HG03571 (cell line): ENCODE data around the gene TTC33.
A peak's percentile ranks its signal among the peaks of the same experiment; 100 is the strongest.
"Not testable (repeated sequence)": the region's sequence is repeated elsewhere in the genome, so short reads cannot be mapped to it uniquely, and the experiment has no call there.

Source experiments
- ATAC-seq: cut with Tn5 transposase; IDR thresholded peaks from one replicate; pipeline ENCODE4 v1.9.1; 2021; ENCODE audit not compliant: unreplicated experiment

Gene TTC33

DNA sequence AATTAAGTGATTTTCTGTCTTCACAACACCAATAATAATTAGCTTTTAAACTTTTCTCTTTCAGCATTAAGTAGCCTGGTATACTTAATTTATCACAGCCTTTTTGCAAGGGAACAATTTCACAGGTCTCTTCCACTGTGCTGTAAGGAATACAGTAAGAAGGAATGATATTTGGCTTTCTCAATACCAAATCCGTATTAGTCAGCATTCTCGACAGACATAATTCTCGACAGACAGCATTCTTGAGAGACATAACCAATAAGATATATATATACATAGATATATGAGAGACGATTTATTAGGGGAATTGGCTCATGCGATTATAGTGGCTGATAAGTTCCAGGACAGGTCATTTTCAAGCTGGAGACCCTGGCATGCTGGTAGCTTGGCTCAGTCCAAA lies 24.4 kb upstream of the TTC33 start:
- no peak for ATAC-seq

DNA sequence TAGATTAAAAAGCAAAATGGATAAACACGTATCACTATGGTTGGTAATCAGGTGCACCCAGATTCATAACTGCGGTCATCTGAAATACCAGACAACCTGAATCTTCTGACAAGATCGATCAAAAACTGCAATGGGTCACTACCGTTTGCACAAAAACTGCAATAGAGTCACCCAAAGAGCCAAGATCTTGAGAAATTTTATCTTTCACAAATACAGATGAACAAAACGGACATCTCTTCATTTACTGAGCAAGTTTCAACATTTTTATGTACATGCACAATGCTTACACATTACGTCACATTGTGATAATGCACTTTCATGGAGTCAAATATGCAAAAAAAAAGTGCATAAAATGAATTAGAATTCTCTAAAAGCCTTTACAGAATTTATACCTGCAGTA lies 23.8 kb upstream of the TTC33 start:
- no peak for ATAC-seq

DNA sequence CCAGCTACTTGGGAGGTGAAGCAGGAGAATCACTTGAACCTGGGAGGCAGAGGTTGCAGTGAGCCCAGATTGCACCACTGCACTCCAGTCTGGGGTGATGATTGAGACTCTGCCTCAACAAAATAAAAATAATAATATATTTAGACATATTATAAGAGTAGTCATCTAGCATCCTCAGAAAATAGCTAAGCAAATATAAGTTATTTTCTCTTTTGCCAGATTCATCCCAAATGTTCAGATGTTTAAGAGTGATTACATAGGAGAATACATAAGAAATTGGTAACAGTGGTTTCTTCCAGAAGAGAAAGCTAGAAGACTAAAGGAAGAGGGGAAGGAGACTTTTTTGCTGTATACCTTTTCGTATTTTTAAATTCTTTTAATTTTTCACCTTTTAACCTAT lies 22.4 kb upstream of the TTC33 start:
- ATAC-seq: no peak

DNA sequence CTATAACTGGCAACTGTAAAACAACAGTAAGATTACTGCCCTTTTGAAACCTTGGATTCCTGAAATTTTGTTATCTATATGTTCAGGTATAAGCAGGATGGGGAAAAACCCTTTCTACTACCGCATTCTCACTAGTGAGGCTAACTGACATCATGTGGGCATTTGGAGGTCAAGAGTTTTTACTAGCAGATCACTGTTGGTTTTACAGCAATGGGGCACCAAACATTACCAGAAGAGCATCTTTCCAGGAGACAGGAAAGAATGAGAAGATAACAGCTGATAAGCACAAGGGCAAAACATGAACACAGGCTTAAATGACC lies 20.9 kb upstream of the TTC33 start:
- no peak for ATAC-seq

DNA sequence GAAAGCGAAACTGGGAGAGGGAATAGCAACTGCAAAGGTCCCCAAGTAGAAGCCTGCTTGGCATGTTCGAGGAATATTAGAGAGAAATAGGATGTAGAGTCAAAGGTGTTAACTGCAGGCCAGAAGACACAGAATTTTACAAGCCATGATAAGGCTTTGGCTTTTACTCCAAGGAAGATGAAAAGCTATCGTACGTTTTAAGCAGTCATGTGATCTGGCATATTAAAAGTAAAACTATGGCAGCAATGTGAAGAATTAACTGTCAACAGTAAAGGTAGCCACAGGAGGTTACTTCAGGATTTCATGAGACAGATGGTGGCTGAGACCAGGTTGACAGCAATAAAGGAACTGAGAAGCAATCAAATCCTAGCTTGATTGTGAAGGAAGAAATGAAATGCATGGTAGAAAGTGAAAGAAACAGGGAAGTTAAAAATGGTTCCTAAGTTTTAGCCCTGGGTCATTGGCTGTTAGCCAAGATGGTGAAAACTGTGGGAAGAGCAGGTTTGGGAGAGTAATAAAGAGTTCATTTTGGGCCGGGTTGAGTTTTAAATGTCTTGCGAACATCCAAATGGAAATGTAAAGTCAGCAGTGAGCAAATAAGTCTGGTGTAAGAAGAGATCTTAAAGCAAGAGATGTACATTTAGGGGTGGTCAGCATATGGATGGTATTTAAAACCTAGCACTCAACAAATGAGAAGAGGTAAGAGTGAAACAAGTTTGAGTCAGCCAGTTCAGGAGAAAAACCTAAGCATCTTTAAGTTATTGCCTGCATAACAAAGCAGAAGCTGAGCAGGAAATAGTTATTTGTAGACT lies 20.3 kb upstream of the TTC33 start:
- no peak for ATAC-seq

DNA sequence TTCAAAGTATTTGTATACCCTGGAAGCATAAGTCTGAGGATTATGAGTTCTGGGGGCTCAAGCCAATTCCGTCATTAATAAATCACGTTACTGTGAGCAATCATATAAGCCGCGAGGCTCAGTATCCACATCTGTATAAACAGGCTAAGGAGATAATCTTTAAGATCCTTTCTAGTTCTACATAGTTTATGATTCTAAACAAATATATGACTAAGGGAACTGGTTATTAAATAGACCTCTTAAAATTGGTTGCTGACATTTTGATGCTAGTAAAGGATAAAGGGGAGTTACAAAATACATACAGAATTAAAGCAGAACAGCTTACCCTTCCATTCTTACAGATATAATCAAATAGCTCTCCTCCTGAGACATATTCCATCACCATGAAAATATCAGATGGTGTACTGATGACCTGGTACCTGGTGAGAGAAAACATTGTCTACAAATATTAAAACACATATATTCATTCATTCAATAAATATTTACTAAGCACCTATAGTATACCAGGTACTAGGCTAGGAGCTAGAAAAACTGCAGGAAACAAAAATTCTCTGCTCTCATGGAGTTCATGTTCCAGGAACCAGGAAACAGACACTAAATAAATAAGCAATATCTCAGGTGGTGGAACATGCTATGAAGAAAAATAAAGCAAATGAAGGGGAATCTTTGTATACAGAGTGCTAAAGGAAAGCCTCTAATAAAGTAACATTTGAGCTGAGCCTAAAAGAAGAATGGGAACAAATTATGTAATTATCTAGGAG lies 19.5 kb upstream of the TTC33 start:
- no peak for ATAC-seq

DNA sequence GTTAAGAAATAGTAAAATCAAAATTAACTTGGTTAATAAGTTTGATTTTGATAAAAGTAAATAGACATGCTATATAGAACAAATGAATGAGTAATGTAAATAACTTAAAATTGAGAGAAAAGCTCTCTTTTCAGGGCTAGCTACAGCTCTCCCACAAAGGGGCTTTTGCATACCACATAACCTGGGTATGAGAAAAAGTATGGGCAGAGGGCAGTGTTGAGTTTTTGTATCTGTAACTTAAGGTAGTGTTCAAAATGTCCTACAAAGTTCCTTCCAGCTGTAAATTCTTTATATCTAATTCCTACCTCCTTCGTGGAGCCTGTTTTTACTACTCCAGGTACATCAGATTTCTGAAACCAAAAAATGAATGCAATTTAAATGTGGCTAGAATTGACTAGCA lies 18.9 kb upstream of the TTC33 start:
- no peak for ATAC-seq

DNA sequence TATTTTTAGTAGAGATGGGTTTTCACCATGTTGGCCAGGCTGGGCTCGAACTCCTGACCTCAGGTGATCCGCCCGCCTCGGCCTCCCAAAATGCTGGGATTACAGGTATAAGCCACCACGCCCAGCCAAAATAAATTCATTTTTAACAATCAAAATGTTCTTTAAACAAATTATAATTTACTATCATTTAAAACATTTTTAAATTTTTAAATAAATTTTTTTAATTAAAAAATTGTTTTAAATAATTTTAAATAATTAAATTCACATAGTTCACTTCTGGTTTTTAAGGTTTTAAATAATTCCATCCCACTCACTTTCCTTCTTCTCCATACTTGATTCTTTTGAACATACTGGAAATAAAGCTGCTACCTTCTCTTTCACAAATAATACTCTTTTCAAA lies 15.0 kb upstream of the TTC33 start:
- no peak for ATAC-seq

DNA sequence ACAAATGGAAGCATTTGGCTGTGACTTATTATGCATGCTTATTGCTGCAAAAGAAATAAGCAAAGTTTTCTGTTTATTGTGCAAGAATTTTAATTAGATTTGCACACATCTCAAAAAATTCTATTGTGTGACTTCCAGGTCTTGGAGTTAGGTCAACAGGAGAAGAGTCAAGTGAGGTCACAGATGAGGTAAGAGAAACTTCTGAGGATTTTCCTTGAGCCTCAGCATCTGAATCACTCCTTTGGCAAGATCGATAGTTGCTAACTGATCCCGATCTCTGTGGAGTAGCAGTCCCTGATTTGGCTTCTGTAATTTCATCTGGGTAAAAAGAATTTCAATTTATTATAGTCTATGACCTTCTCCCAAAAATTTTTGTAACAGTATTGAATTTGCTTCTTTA lies 6.9 kb upstream of the TTC33 start:
- no peak for ATAC-seq

DNA sequence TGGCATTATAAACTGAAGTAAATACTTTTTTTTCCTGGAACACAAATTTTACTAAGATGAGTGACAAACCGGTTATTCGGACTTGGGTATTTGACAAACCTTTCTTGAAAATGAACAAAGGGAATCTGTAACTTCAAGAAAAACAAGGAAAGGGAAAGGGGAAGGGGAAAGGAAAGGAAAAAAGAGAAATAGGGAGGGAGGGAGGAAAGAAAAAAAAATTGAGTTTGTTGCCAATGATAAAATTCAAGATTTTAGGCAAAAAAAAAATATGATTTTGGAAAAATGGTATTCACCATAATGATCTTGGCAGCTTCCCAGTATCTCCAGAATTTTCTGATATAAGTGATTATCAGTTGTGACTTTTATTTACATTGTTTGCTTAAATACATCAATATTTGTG lies 1.6 kb upstream of the TTC33 start:
- ATAC-seq: no peak

DNA sequence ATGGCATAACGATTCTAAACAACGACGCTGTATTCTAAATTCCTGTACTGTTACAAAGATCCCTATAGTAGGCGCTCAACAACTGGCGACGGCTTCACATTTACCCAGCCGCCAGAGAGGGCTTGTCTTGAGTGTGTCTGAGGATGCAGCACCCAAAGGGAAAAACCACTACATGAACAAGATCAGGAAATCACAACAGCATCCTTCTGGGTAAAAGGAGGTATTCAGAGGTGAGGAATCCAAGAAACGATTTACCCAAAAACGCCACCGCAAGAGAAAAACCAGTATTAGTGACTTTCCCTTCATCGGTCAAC lies 711 bp downstream of the TTC33 start:
- peak; percentile 75 for ATAC-seq

DNA sequence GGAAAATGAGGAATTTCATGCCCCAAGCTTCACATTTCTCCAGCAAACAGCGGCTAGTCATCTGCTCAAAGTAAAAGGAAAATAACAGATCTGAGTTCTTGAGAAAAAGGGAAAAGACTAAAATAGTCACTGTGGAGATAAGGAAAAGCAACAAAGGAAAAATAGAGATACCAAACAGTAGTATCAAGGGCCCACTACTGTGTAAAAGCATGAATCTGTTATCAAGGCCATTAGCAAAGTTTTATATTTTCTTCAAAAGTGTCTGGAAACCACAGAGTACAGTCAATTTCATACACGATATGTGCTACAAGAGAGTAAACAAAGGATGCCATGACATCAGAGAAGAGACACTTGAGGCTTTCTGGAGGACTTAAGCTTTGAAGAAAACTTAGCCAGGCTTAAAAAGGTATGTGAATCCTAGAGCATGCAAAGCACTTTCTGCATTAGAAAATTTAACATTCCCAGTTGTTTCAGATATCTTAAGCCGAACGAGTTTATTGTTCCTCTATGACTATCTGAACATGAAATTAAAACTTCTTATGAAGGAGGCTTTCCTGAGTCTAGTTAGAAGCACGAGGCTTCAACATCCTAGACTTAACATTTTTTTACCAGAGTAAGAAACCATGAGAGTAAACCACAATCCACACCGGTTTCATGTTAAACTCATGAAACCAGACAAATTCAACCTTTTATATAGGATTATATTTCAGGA lies 1.2 kb downstream of the TTC33 start:
- ATAC-seq: peak; percentile 15

DNA sequence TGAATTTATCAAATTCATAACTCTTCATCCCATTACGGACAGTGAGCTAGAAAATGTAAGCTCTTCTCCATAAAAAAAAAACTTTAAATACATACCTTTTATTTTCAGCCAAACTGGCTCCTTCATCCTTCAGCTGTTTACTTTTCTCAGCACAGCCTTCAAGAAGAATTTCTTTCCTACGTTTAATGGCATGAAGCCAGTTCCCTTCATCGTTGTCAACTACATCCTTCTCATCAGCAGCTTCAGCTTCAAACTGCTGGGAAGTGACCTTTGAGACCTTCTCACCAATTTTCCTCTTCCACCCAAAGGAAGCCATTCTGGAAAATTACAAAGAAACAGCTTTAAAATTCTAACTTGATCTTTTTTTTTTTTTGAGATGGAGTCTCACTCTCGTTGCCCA lies 9.1 kb downstream of the TTC33 start:
- no peak for ATAC-seq

DNA sequence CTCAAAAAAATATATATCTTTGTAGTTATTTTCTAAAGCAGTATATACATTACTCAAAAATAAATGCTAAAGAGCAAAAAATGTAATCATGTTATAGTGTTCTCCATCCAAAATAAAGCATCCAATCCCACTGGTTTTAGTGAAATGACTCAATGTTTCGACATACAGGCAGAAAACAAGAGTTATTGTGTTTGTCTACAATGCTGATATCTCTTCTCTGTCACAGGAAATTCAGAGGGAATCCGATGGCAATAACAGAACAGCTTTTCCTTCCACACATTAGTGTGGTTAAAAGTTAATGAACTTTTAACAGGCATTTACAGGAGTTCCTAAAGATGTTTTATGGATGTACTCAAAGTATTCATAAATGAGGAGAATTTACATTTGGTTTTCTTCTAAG lies 12.0 kb downstream of the TTC33 start:
- ATAC-seq: no peak

DNA sequence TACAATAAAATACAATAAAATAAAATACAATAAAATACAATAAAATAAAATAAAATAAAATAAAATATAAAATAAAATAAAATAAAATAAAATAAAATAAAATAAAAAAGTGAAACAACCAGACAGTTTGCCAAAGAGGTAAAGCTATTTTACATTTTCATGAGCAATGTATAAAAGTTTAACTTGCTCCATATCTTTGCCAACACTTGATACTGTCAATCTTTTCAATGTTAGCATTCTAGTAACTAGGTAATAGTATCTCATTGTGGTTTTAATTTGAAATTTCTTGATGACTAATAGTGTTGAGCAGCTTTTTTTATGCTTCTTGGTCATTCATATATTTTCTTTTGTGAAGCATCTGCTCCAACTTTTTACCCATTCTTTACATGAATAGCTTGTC lies 17.3 kb downstream of the TTC33 start:
- no peak for ATAC-seq

DNA sequence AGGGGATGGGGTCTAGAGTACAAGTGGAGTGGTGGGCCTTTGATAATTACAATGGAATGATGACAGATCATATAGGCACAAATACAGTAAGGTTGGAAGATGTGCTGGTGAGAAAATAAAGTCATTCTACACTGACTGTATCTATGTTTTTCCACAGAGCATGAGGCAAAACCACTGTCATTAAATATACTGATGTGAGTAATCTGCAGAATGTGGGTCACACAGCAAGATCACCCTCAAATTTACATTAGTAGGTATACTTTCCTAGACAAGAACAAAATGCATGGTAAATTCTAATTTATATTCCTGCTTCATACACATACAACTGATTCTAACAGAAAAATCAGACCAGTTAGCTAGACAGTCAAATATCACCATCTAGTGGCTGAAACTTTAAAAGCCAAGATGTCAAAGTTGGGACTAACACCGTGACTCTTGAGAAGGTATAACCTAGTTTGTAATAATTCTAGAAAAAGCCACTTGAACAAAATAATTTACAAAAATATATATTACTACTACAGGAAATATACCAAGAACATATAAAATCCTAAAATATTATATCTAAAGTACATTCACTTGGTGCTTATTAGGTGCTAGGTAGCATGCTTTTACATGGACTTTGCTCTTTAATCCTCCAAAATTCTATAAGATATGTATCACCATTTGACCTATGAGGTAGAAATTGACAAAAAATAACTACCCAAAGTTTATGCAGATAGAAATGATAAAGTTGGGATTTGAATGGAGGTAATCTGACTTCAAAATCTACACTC lies 19.5 kb downstream of the TTC33 start:
- ATAC-seq: peak; percentile 61

DNA sequence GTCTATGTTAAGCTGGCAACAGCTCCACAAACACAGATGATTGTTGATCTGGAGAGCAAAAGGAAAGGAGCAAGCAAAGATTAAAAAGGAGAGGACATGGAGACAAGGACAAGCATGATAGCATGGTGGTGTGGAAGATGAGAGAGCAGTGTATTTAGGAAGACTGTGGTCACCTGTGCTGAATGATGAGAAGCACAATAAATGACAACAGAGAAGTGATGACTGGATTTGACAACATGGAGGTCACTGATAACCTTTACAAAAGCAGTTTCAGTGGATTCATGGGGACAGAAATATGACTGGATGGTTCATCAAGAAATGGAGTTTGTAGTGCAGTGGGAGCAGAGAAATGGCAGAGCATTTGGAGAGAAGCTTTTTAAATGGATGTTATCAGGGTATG lies 20.2 kb downstream of the TTC33 start:
- no peak for ATAC-seq

DNA sequence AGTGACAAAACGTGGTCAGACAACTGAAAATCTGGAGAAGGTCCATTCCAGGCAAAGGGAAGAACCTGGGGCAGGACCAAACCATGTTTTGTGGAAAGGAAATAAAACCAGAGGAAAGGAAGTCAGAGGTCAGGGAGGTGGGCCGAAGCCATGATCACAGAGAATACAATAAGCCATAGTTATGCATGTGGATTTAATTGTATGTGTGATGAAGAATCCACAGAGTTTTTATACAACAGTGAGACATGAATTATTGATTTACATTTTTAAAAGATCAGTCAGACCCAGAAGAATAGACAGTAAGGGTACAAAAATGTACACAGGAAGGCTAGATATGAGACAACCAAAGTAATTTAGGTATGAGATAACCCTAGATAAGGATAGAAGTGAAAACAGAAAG lies 20.8 kb downstream of the TTC33 start:
- ATAC-seq: no peak

DNA sequence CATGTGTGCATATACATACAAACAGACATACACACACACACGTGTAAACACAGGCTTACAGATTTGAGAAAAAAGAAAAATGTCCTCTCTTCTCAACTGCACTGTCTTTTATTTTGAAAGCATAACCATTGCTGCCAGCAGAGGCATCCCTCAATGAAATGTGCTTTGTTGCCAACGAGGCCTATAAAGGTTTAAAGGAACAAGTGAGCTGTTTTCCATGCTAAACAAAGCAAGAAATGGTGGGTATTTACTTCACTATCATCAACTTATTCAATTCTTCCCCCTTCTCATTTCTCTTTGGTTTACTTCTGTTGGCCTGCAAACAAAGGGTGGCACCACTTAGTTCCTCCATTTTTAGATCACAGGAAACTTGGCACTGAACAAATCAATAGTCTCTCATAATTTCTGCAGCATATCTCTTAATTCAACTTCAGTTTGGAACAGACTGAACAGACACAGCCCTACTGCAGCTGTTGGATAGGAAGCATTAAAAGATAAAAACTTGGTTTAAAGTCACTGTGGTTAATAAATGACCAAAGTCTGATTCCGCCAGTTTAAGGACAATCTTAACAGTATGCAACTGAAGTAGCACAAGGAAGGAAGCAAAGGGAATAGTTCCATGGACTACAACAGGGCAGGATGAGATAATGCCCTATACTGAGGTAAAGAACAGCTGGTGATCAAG lies 21.7 kb downstream of the TTC33 start:
- no peak for ATAC-seq

DNA sequence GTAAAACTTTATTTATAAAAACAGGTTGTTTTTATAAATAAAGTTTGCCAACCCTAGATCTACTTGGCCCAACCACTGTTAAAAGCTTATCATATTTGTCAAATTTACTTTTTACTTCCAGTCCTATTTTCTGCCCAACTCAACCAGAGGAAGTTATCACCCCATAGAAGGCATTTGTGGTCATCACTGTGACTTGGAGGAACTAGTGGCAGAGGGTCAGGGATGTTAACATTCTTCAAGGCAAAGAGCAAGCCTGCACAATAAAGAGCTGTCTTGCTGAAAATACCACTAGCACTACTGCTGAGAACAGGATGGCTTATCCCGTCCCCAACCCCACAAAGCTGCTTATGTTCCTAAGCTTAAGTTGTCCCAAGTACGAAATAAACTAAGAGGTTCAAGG lies 22.3 kb downstream of the TTC33 start:
- ATAC-seq: no peak

DNA sequence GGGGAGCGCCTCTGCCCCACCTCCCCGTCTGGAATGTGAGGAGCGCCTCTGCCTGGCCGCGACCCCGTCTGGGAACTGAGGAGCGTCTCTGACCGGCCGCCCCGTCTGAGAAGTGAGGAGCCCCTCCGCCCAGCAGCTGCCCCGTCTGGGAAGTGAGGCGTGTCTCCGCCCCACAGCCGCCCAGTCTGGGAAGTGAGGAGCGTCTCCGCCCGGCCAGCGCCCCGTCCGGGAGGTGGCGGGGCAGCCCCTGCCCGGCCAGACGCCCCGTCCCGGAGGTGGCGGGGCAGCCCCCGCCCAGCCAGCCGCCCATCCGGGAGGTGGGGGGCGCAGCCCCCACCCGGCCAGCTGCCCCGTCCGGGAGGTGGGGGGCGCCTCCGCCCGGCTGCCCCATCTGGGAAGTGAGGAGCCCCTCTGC lies 33.3 kb downstream of the TTC33 start:
- ATAC-seq: not testable (repeated sequence)
